PC-3 (cell line): ENCODE measurements around the gene RSKR. TPM values are rescaled to one million over a fixed set of nuclear protein-coding genes. Genes with fewer than 3 reads are reported as not detected.

Experiments
- ATAC-seq: fragments of 200-7000 bp; cut with Tn5 transposase; 2 replicates; pipeline ENCODE4 v1.9.1; 2020; ENCODE audit warnings: mild to moderate bottlenecking, moderate library complexity
- BruUV-seq: library from RNA; stranded (reverse); fragments of 400-500 nt; replicated peaks from 2 replicates; lab custom pipeline; 2021; lab: Mats Ljungman, UMichigan
- CTCF ChIA-PET: fragments of 300-600 bp; sonication (Branson Sonifier 250); formaldehyde crosslinking; loops from one replicate; lab custom pipeline; 2022; ENCODE audit warnings: antibody characterized with exemption; lab: Charles Lee
- POLR2A ChIA-PET: fragments of 300-600 bp; sonication (Branson Sonifier 250); formaldehyde crosslinking; loops from one replicate; lab custom pipeline; 2022; ENCODE audit warnings: antibody characterized with exemption; ENCODE audit not compliant: unreplicated experiment; lab: Charles Lee
- DNase-seq: peaks from one replicate; pipeline ENCODE4 v3.0.0-alpha.2; 2015
- H2AFZ ChIP-seq: fragments of 300-600 bp; sonication (generic); 2 replicates; pipeline ENCODE4 v1.6.0; 2016; ENCODE audit warnings: antibody characterized with exemption, low read length
- H3F3A ChIP-seq: fragments of 300-600 bp; sonication (generic); one replicate; pipeline ENCODE4 v1.6.0; 2017; ENCODE audit warnings: antibody characterized with exemption, low read length, control low read depth, mild to moderate bottlenecking; ENCODE audit not compliant: unreplicated experiment
- H3K27ac ChIP-seq: fragments of 300-600 bp; sonication (generic); 2 replicates; pipeline ENCODE4 v1.5.1; 2016; ENCODE audit warnings: mild to moderate bottlenecking, low read length
- H3K27me3 ChIP-seq: fragments of 300-600 bp; sonication (generic); 2 replicates; pipeline ENCODE4 v1.6.1; 2016; ENCODE audit warnings: low read length, mixed read lengths
- H3K36me3 ChIP-seq: fragments of 300-600 bp; sonication (generic); 2 replicates; pipeline ENCODE4 v1.6.1; 2016; ENCODE audit warnings: low read depth, mixed run types, low read length, mixed read lengths
- H3K4me1 ChIP-seq: fragments of 300-600 bp; sonication (generic); 2 replicates; pipeline ENCODE4 v1.5.1; 2016; ENCODE audit warnings: low read length; ENCODE audit not compliant: insufficient read depth
- H3K4me2 ChIP-seq: fragments of 300-600 bp; sonication (generic); 2 replicates; pipeline ENCODE4 v1.6.0; 2016; ENCODE audit warnings: low read length
- H3K4me3 ChIP-seq: fragments of 300-600 bp; sonication (generic); 2 replicates; pipeline ENCODE4 v1.5.1; 2016; ENCODE audit warnings: mild to moderate bottlenecking, low read length, mixed read lengths
- H3K79me2 ChIP-seq: fragments of 300-600 bp; sonication (generic); 2 replicates; pipeline ENCODE4 v1.6.1; 2017; ENCODE audit warnings: low read length, mixed read lengths
- H3K9ac ChIP-seq: fragments of 300-600 bp; sonication (generic); 2 replicates; pipeline ENCODE4 v1.6.0; 2016; ENCODE audit warnings: mild to moderate bottlenecking, low read length
- H3K9me2 ChIP-seq: fragments of 300-600 bp; sonication (generic); replicated peaks from 2 replicates; pipeline ENCODE4 v1.6.1; 2016; ENCODE audit warnings: mixed run types, low read length, mixed read lengths
- H3K9me3 ChIP-seq: fragments of 300-600 bp; sonication (generic); 2 replicates; pipeline ENCODE4 v1.6.1; 2016; ENCODE audit warnings: low read length, mixed read lengths
- H4K20me1 ChIP-seq: fragments of 300-600 bp; sonication (generic); 2 replicates; pipeline ENCODE4 v1.6.1; 2016; ENCODE audit warnings: low read length, mixed read lengths
- EZH2 ChIP-seq: fragments of 300-600 bp; sonication (generic); IDR thresholded peaks from one replicate; pipeline ENCODE4 v1.6.1; 2017; ENCODE audit warnings: antibody characterized with exemption, mild to moderate bottlenecking, low read length; ENCODE audit not compliant: unreplicated experiment
- EZH2phosphoT487 ChIP-seq: fragments of 300-600 bp; sonication (generic); IDR thresholded peaks from 2 replicates; pipeline ENCODE4 v1.6.1; 2018; ENCODE audit warnings: mild to moderate bottlenecking, antibody characterized with exemption, low read length, borderline replicate concordance
- intact Hi-C: fragments of 100-400 bp; cut with micrococcal nuclease; formaldehyde crosslinking; loops from 2 replicates; pipeline ENCODE4 v1.9.0; 2023
- total RNA-seq: library from RNA; depleted of rRNA; stranded (reverse); fragments of >200 nt; gene quantifications from 2 replicates; pipeline ENCODE4 v1.2.3, GENCODE V29; 2014
- TF ChIP-seq, protein P1 (sequence below): fragments of 300-600 bp; sonication (generic); conservative IDR thresholded peaks from 2 replicates; pipeline ENCODE4 v1.5.1; 2017; ENCODE audit warnings: antibody characterized with exemption, low read depth, mild to moderate bottlenecking, low read length

RSKR gene
- total RNA-seq, 1 experiment from 2014 or later, result 7.2 TPM

- DNase-seq (peak; percentile 90), ATAC-seq (peak; percentile 98)
- no peaks in the 10 kb centered on the region for H3F3A ChIP-seq
- H3K9me2 ChIP-seq, result no peaks in the 10 kb centered on the region
- H3K36me3 ChIP-seq, result peaks cover 29% of the 10 kb centered on the region
- H3K9me3 ChIP-seq, result no peaks in the 10 kb centered on the region
- CTCF ChIA-PET, result interaction anchor here (0.6 to 1.2 kb wide), 4 partner anchors 10 to 264 kb away, joined by 3 to 8 read pairs (median 6); partner anchors contain the start of genes PROCA1 and SUPT6H
- peaks cover 13% of the 10 kb centered on the region for H3K4me1 ChIP-seq
- peak within 1 kb of the TSS; percentile 25; the same call in 1 of the 2 replicates for H3K27ac ChIP-seq
- POLR2A ChIA-PET, result no interaction called here
- TF ChIP-seq EZH2phosphoT487 (no peak), EZH2 (no peak)
- TF ChIP-seq, protein P1, sequence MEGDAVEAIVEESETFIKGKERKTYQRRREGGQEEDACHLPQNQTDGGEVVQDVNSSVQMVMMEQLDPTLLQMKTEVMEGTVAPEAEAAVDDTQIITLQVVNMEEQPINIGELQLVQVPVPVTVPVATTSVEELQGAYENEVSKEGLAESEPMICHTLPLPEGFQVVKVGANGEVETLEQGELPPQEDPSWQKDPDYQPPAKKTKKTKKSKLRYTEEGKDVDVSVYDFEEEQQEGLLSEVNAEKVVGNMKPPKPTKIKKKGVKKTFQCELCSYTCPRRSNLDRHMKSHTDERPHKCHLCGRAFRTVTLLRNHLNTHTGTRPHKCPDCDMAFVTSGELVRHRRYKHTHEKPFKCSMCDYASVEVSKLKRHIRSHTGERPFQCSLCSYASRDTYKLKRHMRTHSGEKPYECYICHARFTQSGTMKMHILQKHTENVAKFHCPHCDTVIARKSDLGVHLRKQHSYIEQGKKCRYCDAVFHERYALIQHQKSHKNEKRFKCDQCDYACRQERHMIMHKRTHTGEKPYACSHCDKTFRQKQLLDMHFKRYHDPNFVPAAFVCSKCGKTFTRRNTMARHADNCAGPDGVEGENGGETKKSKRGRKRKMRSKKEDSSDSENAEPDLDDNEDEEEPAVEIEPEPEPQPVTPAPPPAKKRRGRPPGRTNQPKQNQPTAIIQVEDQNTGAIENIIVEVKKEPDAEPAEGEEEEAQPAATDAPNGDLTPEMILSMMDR, result no peak
- H3K4me3 ChIP-seq, result peak within 1 kb of the TSS; percentile 80
- peak within 1 kb of the TSS; percentile 90 for H3K9ac ChIP-seq
- H4K20me1 ChIP-seq, result peaks cover 8% of the 10 kb centered on the region; the same call in 1 of the 2 replicates
- no TSS peak for BruUV-seq
- intact Hi-C loops, result loop anchor here (10.0 kb wide), 1 partner anchor 70 kb away; the partner anchor contains the start of genes PROCA1, RAB34 and RPL23A
- H3K79me2 ChIP-seq, result peaks cover 28% of the 10 kb centered on the region
- peak within 1 kb of the TSS; percentile 92 for H3K4me2 ChIP-seq
- no peaks in the 10 kb centered on the region for H3K27me3 ChIP-seq
- peak within 1 kb of the TSS; percentile 84 for H2AFZ ChIP-seq
Measured at GRCh38 chr17:28644787-28645575, 31.0 kb upstream of the RSKR start, which contains the start of gene BLTP2. BLTP2 (minus strand) TSS chr17:28645158; CDS start chr17:28645056, 102 bp downstream.

DNA sequence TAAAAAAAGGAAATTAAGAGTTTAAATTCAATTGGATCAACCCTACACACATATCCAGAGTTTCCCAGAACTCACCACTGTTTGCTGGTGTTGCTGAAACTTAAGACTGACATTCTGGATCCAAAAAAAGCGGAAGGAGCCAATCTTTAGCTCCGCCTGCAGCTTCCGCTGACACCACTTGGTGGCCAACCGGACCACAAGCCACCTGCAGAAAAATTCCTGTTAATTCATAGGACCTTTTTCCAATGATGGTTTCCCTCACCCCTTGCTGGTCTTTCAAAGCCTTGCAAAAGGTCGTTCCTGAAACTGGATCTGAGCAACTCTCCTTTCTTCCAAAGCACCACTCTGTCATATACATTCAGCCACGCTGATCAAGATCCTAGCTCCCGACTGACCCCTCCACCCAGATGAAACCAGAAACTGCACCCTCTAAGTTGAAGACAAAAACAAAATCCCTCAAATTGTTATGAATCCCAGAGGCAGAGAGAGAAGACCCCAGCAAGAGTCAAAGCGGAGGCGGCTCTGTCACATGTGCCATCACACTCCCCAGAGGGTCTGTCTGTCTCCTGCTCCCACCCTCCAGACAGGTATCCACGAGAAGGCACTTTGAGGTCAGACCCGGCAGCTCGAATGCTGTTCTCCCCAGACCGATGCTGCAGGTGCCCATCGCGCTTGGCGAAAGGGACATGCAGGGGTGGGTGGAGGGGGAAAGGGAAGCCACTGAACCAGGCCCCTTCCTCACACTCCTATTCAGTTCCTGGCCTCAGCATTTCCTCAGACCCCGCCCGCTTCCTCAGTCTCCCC, 30.2 kb upstream of the RSKR start:
- Histone ChIP-seq H2AFZ (peak overlapping the region; percentile 84; the same call in 1 of the 2 replicates), H3K9ac (peak overlapping the region; percentile 90), H3K27me3 (no peaks in the 10 kb centered on the region), H3K79me2 (peaks cover 28% of the 10 kb centered on the region), H3K4me1 (peaks cover 13% of the 10 kb centered on the region), H3F3A (no peaks in the 10 kb centered on the region), H3K4me3 (peak overlapping the region; percentile 80), H3K9me3 (no peaks in the 10 kb centered on the region), H3K36me3 (peaks cover 35% of the 10 kb centered on the region), H3K9me2 (no peaks in the 10 kb centered on the region), H3K27ac (no peak overlapping the region), H4K20me1 (peaks cover 8% of the 10 kb centered on the region; the same call in 1 of the 2 replicates), H3K4me2 (peak overlapping the region; percentile 92)
- DNase-seq (peak; percentile 62), ATAC-seq (peak; percentile 21; the same call in 1 of the 2 replicates)
- BruUV-seq, result no TSS peak
- ChIA-PET CTCF (interaction anchor here (0.6 to 1.2 kb wide), 3 partner anchors 16 to 67 kb away, joined by 3 to 8 read pairs (median 8); partner anchors contain the start of genes PROCA1 and SUPT6H), POLR2A (interaction anchor here (0.6 kb wide), 1 partner anchor 24 kb away, joined by 3 read pairs; no protein-coding TSS in a partner anchor)
- intact Hi-C loops, result loop anchor here (10.0 kb wide), 1 partner anchor 71 kb away; the partner anchor contains the start of genes PROCA1, RAB34 and RPL23A
- no peak for TF ChIP-seq EZH2phosphoT487
- TF ChIP-seq, protein P1, result peak; percentile 36; the same call in 1 of the 2 replicates
- no peak for TF ChIP-seq EZH2
